H9 (cell line): ENCODE measurements around the gene CDH23. TPM values are rescaled to one million over a fixed set of nuclear protein-coding genes. Genes with fewer than 3 reads are reported as not detected.

Experiments
- DNase-seq: peaks from one replicate; pipeline ENCODE4 v3.0.0-alpha.2; 2017
- H2AFZ ChIP-seq: one replicate; pipeline ENCODE4 v1.6.1; 2013; ENCODE audit warnings: mild to moderate bottlenecking, low read length, control low read depth, moderate library complexity
- H2AK5ac ChIP-seq: 2 replicates; pipeline ENCODE4 v1.6.1; 2013; ENCODE audit warnings: low read length, control low read depth, mixed read lengths; ENCODE audit not compliant: insufficient read length
- H2BK120ac ChIP-seq: one replicate; pipeline ENCODE4 v1.6.1; 2013; ENCODE audit warnings: low read depth, mild to moderate bottlenecking, low read length, control low read depth, inconsistent platforms; ENCODE audit not compliant: poor library complexity, severe bottlenecking
- H2BK12ac ChIP-seq: 2 replicates; pipeline ENCODE4 v1.6.1; 2013; ENCODE audit warnings: low read length, control low read depth, mixed read lengths, low read depth; ENCODE audit not compliant: insufficient read length
- H2BK15ac ChIP-seq: 2 replicates; pipeline ENCODE4 v1.6.1; 2013; ENCODE audit warnings: low read depth, low read length, control low read depth
- H2BK20ac ChIP-seq: one replicate; pipeline ENCODE4 v1.6.1; 2013; ENCODE audit warnings: low read depth, mild to moderate bottlenecking, low read length, control low read depth, inconsistent platforms; ENCODE audit not compliant: poor library complexity, severe bottlenecking
- H2BK5ac ChIP-seq: 2 replicates; pipeline ENCODE4 v1.6.1; 2013; ENCODE audit warnings: low read length, control low read depth, mixed read lengths; ENCODE audit not compliant: insufficient read length
- H3K14ac ChIP-seq: 2 replicates; pipeline ENCODE4 v1.6.1; 2013; ENCODE audit warnings: low read length, control low read depth; ENCODE audit not compliant: insufficient read depth
- H3K18ac ChIP-seq: 2 replicates; pipeline ENCODE4 v1.6.1; 2013; ENCODE audit warnings: low read depth, mild to moderate bottlenecking, mixed read lengths, low read length, control low read depth; ENCODE audit not compliant: insufficient read length
- H3K23ac ChIP-seq: 2 replicates; pipeline ENCODE4 v1.6.1; 2013; ENCODE audit warnings: low read length, control low read depth, mixed read lengths, low read depth; ENCODE audit not compliant: insufficient read length
- H3K23me2 ChIP-seq: 2 replicates; pipeline ENCODE4 v1.6.1; 2013; ENCODE audit warnings: low read depth, mild to moderate bottlenecking, mixed read lengths, low read length, control low read depth; ENCODE audit not compliant: insufficient read length, poor library complexity, severe bottlenecking
- H3K27ac ChIP-seq: 2 replicates; pipeline ENCODE4 v1.5.1; 2013; ENCODE audit warnings: low read length, control low read depth, mixed read lengths, low read depth; ENCODE audit not compliant: insufficient read length
- H3K27me3 ChIP-seq: 2 replicates; pipeline ENCODE4 v1.6.1; 2013; ENCODE audit warnings: low read length, control low read depth, inconsistent platforms; ENCODE audit not compliant: insufficient read depth
- H3K4ac ChIP-seq: 2 replicates; pipeline ENCODE4 v1.6.1; 2013; ENCODE audit warnings: low read depth, mild to moderate bottlenecking, control low read depth, inconsistent platforms, low read length, moderate library complexity
- H3K4me1 ChIP-seq: 2 replicates; pipeline ENCODE4 v1.6.1; 2013; ENCODE audit warnings: low read length, control low read depth, inconsistent platforms; ENCODE audit not compliant: insufficient read depth
- H3K4me2 ChIP-seq: 2 replicates; pipeline ENCODE4 v1.6.1; 2013; ENCODE audit warnings: low read length, control low read depth, mixed read lengths; ENCODE audit not compliant: insufficient read length, insufficient read depth
- H3K56ac ChIP-seq: 2 replicates; pipeline ENCODE4 v1.6.1; 2013; ENCODE audit warnings: low read depth, mild to moderate bottlenecking, mixed read lengths, low read length, control low read depth; ENCODE audit not compliant: insufficient read length
- H3K79me1 ChIP-seq: 2 replicates; pipeline ENCODE4 v1.6.1; 2013; ENCODE audit warnings: low read depth, mild to moderate bottlenecking, moderate library complexity, low read length, control low read depth, inconsistent platforms; ENCODE audit not compliant: insufficient read depth, poor library complexity, severe bottlenecking
- H3K79me2 ChIP-seq: 2 replicates; pipeline ENCODE4 v1.6.1; 2013; ENCODE audit warnings: low read length, control low read depth, inconsistent platforms; ENCODE audit not compliant: insufficient read depth
- H3K9ac ChIP-seq: 2 replicates; pipeline ENCODE4 v1.6.1; 2013; ENCODE audit warnings: low read length, control low read depth, mixed read lengths; ENCODE audit not compliant: insufficient read length; ENCODE audit errors: extremely low read depth
- H3K9me3 ChIP-seq: one replicate; pipeline ENCODE4 v1.6.1; 2013; ENCODE audit warnings: low read depth, low read length, inconsistent platforms; ENCODE audit not compliant: control insufficient read depth
- H3T11ph ChIP-seq: one replicate; pipeline ENCODE4 v1.6.1; 2013; ENCODE audit warnings: mild to moderate bottlenecking, low read length, control low read depth, inconsistent platforms
- H4K20me1 ChIP-seq: one replicate; pipeline ENCODE4 v1.6.1; 2013; ENCODE audit not compliant: control insufficient read depth, insufficient read length, insufficient read depth
- H4K5ac ChIP-seq: 2 replicates; pipeline ENCODE4 v1.6.1; 2013; ENCODE audit warnings: low read depth, mild to moderate bottlenecking, mixed read lengths, low read length, control low read depth; ENCODE audit not compliant: insufficient read length
- H4K8ac ChIP-seq: replicated peaks from 2 replicates; pipeline ENCODE4 v1.6.1; 2013; ENCODE audit warnings: low read length, control low read depth, mixed read lengths, low read depth; ENCODE audit not compliant: insufficient read length
- H4K91ac ChIP-seq: 2 replicates; pipeline ENCODE4 v1.6.1; 2013; ENCODE audit warnings: low read depth, mild to moderate bottlenecking, moderate library complexity, mixed read lengths, low read length, control low read depth; ENCODE audit not compliant: insufficient read length
- H3K27ac Mint-ChIP-seq, 3 experiments: 2 replicates in 2 of 3; 3 replicates in 1 of 3; pipeline ENCODE4 v1.8.0; 2020 to 2021; ENCODE audit warnings: mixed read lengths in 3 of 3, mild to moderate bottlenecking in 1 of 3, moderate library complexity in 1 of 3
- H3K27me3 Mint-ChIP-seq: 2 replicates; pipeline ENCODE4 v1.8.0; 2021; ENCODE audit warnings: low read depth, mild to moderate bottlenecking, moderate library complexity, mixed read lengths
- H3K36me3 Mint-ChIP-seq, 3 experiments: 2 replicates in 2 of 3; 3 replicates in 1 of 3; pipeline ENCODE4 v1.8.0; 2020 to 2021; ENCODE audit warnings: low read depth in 3 of 3, mixed read lengths in 3 of 3; ENCODE audit not compliant: insufficient read depth in 1 of 3
- H3K4me1 Mint-ChIP-seq, 2 experiments: 2 replicates each; pipeline ENCODE4 v1.8.0; 2020; ENCODE audit warnings: mixed read lengths in 2 of 2
- H3K4me3 Mint-ChIP-seq, 2 experiments: 2 replicates in 1 of 2; 3 replicates in 1 of 2; pipeline ENCODE4 v1.8.0; 2020 to 2021; ENCODE audit warnings: mild to moderate bottlenecking in 2 of 2, mixed read lengths in 2 of 2, moderate library complexity in 1 of 2
- H3K9me3 Mint-ChIP-seq, 2 experiments: 2 replicates in 1 of 2; 3 replicates in 1 of 2; pipeline ENCODE4 v1.8.0; 2020; ENCODE audit warnings: mild to moderate bottlenecking in 2 of 2, mixed read lengths in 2 of 2, moderate library complexity in 1 of 2
- CTCF ChIP-seq: fragments of 200-600 bp; sonication (generic); conservative IDR thresholded peaks from 3 replicates; pipeline ENCODE4 v1.8.0; 2021; ENCODE audit warnings: antibody characterized with exemption, mild to moderate bottlenecking
- WGBS: extraction: QIAGEN DNeasy Blood & Tissue Kit; methylation state at CpG from one replicate; pipeline ENCODE4 v1.1.7; 2013; ENCODE audit warnings: missing lambda C conversion rate, low lambda C conversion rate, mixed read lengths; ENCODE audit not compliant: insufficient read length; ENCODE audit errors: extremely low coverage; 5-methylcytosine and 5-hydroxymethylcytosine counted together
- total RNA-seq: library from RNA; stranded (reverse); gene quantifications from 2 replicates; pipeline ENCODE4 v1.2.1, GENCODE V29; 2021

CDH23 gene
- total RNA-seq, 1 experiment from 2014 or later: 2.1 TPM

GRCh38 chr10:71799608-71800453, 403.1 kb downstream of the CDH23 start:
- DNase-seq: no peak
- Histone ChIP-seq H2BK15ac (no peak overlapping the region), H3K4me2 (no peak overlapping the region), H3K79me1 (no peaks in the 10 kb centered on the region), H3T11ph (no peak overlapping the region), H4K5ac (no peak overlapping the region), H3K18ac (no peak overlapping the region), H2BK120ac (no peak overlapping the region), H3K4me1 (no peaks in the 10 kb centered on the region), H4K91ac (no peak overlapping the region), H3K27ac (no peak overlapping the region), H2BK12ac (no peak overlapping the region), H3K56ac (no peak overlapping the region), H3K4ac (no peak overlapping the region), H3K23ac (no peak overlapping the region), H3K9me3 (no peaks in the 10 kb centered on the region), H4K20me1 (no peaks in the 10 kb centered on the region), H3K14ac (no peak overlapping the region; the same call in 1 of the 2 replicates), H2AK5ac (no peak overlapping the region), H3K9ac (no peak overlapping the region), H4K8ac (no peak overlapping the region), H2BK20ac (no peak overlapping the region), H3K27me3 (0 out of 2 replicates have a peak, but pooled peaks cover 2% of the 10 kb centered on the region), H2BK5ac (no peak overlapping the region), H2AFZ (no peak overlapping the region), H3K79me2 (no peaks in the 10 kb centered on the region), H3K23me2 (no peaks in the 10 kb centered on the region)
- peaks cover 0 to 3% of the 10 kb centered on the region in 2 experiments; a peak in 1 of 4 replicates for H3K4me1 Mint-ChIP-seq
- no peaks in the 10 kb centered on the region for H3K36me3 Mint-ChIP-seq
- H3K27ac Mint-ChIP-seq: no peak overlapping the region
- WGBS: no CpG with 5 or more reads among the region's 3 CpGs
- peaks cover 9% of the 10 kb centered on the region for H3K27me3 Mint-ChIP-seq
- H3K9me3 Mint-ChIP-seq: no peaks in the 10 kb centered on the region; a peak in 1 of 5 replicates
- H3K4me3 Mint-ChIP-seq: no peak overlapping the region
- no peak for TF ChIP-seq CTCF
